ENCODE measurements around the gene GRAMD2A. TPM values are rescaled to one million over a fixed set of nuclear protein-coding genes. Genes with fewer than 3 reads are reported as not detected.

GRAMD2A gene
- polyA plus RNA-seq = not detected

GRCh38 chr15:72197460-72198355 is at the start of gene GRAMD2A:
GRAMD2A (minus strand) TSS chr15:72197787.
- H3K4me1 Mint-ChIP-seq = peaks cover 0 to 9% (median 8%) of the 10 kb centered on the region in 3 donors
- H3K36me3 Mint-ChIP-seq = peaks cover 2% of the 10 kb centered on the region
- no peaks in the 10 kb centered on the region for H3K9me3 Mint-ChIP-seq
- peak within 1 kb of the TSS in 3 of 4 donors; percentile 60 to 86 (median 60) for H3K4me3 Mint-ChIP-seq
- H3K27me3 Mint-ChIP-seq = peaks cover 10% of the 10 kb centered on the region
- H3K27ac Mint-ChIP-seq = peak within 1 kb of the TSS in 1 of 3 donors; percentile 68

DNA sequence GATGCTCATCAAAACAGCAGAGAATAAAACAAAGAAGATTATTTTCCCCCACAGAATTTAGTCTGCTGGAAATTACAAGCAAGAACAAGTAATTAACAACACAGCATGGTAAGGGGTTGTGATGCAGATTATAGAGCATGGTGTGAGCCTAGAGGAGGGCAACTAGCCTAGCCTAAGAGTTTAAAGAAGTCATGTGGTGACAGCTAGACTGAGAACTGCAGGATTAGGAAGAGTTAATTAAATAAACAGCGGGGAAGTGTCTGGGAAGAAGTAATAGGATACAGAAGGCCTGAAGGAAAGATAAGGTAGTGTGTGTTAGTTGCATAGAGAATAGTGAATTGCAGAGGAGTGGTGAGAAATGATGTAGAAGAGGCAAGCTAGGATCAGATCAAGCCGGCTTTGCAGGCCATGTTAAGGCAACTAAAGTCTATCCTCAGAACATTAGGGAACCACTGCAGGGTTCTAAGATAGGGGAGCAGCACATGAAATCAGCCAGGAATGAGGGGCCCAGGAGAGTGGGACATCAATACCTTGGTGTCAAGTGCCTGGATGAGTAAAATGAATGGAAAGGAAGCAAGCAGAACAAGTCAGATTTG is 45.3 kb upstream of the GRAMD2A start:
- Mint-ChIP-seq H3K9me3 (no peaks in the 10 kb centered on the region), H3K4me1 (no peaks in the 10 kb centered on the region), H3K36me3 (peaks cover 16% of the 10 kb centered on the region), H3K27me3 (no peaks in the 10 kb centered on the region), H3K4me3 (no peak overlapping the region), H3K27ac (no peak overlapping the region)

GRCh38 chr15:72239652-72240051 is 42.1 kb upstream of the GRAMD2A start:
- Mint-ChIP-seq H3K4me3 (no peak overlapping the region), H3K9me3 (no peaks in the 10 kb centered on the region), H3K4me1 (no peaks in the 10 kb centered on the region), H3K27ac (no peak overlapping the region), H3K36me3 (peaks cover 13% of the 10 kb centered on the region), H3K27me3 (no peaks in the 10 kb centered on the region)

DNA sequence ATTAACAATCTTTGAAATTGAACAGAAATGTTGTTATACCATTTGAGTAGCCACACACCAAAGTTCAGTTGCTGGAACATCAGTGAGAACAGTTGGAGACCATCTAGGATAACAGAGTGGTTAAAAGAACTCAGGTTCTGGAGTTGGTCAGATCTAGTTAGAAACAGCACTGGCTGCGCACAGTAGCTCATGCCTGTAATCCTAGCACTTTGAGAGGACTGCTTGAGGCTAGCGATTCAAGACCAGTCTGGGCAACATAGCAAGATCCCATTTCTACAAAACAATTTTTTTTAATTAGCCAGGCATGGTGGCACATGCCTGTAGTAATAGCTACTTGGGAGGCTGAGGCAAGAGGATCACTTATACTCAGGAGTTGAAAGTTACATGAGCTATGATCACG is 41.0 kb upstream of the GRAMD2A start:
- H3K36me3 Mint-ChIP-seq = peaks cover 10% of the 10 kb centered on the region
- no peaks in the 10 kb centered on the region for H3K9me3 Mint-ChIP-seq
- H3K27ac Mint-ChIP-seq = no peak overlapping the region
- H3K4me1 Mint-ChIP-seq = no peaks in the 10 kb centered on the region
- H3K4me3 Mint-ChIP-seq = no peak overlapping the region
- H3K27me3 Mint-ChIP-seq = no peaks in the 10 kb centered on the region

DNA sequence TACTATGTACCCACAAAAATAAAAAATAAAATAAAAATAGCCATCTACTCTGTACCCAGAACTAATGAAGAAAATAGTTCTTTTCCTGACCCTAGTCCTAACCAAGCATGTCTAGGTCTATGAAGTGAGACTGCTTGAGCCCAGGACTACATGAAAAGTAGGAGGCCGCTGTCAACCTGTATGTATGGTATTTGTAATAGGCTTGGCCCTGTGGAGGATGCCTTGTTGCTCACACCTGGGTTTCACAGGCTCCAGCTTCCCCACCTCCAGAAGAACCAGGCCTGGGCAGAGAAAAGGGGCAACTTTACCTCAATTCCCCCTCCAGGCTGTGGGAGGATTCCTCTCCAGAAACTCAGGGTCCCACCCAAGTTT is 40.3 kb upstream of the GRAMD2A start:
- no peaks in the 10 kb centered on the region for H3K4me1 Mint-ChIP-seq
- H3K4me3 Mint-ChIP-seq = no peak overlapping the region
- no peaks in the 10 kb centered on the region for H3K9me3 Mint-ChIP-seq
- no peaks in the 10 kb centered on the region for H3K27me3 Mint-ChIP-seq
- no peak overlapping the region for H3K27ac Mint-ChIP-seq
- peaks cover 7% of the 10 kb centered on the region for H3K36me3 Mint-ChIP-seq

- Mint-ChIP-seq H3K27me3 (no peaks in the 10 kb centered on the region), H3K36me3 (peaks cover 7% of the 10 kb centered on the region), H3K27ac (peak overlapping the region in 1 of 3 donors; percentile 75), H3K9me3 (no peaks in the 10 kb centered on the region), H3K4me1 (peaks cover under 1 to 2% (median under 1%) of the 10 kb centered on the region in 3 donors), H3K4me3 (no peak overlapping the region)
Measured at GRCh38 chr15:72237029-72237852, 39.7 kb upstream of the GRAMD2A start.

GRCh38 chr15:72236381-72237003 is 38.9 kb upstream of the GRAMD2A start:
- Mint-ChIP-seq H3K9me3 (no peaks in the 10 kb centered on the region), H3K4me3 (no peak overlapping the region), H3K27ac (peak overlapping the region in 1 of 3 donors; percentile 75)

DNA sequence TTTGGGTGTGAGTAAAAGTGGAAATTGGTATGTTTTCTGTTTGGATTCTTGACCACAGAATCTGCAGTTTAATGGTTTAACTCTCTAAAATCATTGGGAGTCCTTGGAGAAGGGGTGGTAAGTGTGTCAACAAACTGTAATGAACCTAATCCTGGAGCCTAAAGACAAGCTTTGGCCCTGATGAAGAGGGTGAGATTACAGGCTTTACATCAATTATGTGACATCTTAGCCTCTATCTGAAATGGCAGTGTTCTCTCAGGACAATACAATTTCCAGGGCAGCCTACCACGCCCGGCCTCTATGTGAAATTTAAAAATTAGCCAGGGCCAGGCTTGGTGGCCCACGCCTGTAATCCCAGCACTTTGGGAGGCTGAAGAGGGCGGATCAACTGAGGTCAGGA is 37.7 kb upstream of the GRAMD2A start:
- Mint-ChIP-seq H3K9me3 (no peaks in the 10 kb centered on the region), H3K27me3 (no peaks in the 10 kb centered on the region), H3K36me3 (no peaks in the 10 kb centered on the region), H3K4me1 (peaks cover 6 to 10% (median 8%) of the 10 kb centered on the region in 3 donors), H3K27ac (peak overlapping the region in 1 of 3 donors; percentile 58), H3K4me3 (peak overlapping the region in 1 of 4 donors; percentile 53)

More at GRCh38 chr15:72236381-72237003, 38.9 kb upstream of the GRAMD2A start:
- Mint-ChIP-seq H3K27me3 (no peaks in the 10 kb centered on the region), H3K36me3 (peaks cover 7% of the 10 kb centered on the region), H3K4me1 (peaks cover 6 to 10% (median 8%) of the 10 kb centered on the region in 3 donors)

- Mint-ChIP-seq H3K4me3 (peak overlapping the region in 1 of 4 donors; percentile 30), H3K9me3 (no peaks in the 10 kb centered on the region), H3K4me1 (peaks cover 12 to 15% (median 13%) of the 10 kb centered on the region in 3 donors), H3K27me3 (no peaks in the 10 kb centered on the region), H3K36me3 (no peaks in the 10 kb centered on the region), H3K27ac (peak overlapping the region in 1 of 3 donors; percentile 19)
Measured at GRCh38 chr15:72233769-72234168, 36.2 kb upstream of the GRAMD2A start.

DNA sequence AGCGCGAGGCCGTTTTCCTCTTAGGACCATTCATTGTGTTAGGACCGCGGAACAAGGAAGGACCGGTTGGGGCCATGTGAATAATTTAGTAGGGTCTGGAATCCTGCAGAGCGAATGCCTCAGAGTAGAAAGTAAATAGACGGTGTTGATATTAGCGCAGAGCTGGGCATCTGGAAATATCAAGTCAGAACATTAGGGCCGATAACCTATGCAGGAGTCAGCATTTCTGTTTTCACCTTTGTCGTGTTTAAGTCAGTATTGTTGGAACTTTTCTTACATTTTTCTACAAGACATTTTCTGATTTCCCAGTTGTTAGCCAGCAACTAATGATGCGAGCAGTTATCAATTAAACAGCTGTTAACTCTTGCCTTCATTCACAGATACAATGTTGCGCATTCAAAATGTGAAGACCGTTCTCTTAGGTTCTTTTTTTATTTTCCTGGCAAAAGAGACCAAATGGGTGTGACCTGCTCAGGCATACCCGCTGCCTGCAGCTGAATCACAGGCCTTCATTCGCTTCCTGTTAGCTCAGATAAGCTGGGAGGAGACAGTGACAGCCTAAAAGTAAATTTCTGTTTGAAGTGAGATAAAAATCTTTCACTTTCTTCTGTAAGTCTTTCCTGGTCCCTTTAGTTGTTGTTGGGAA is 34.4 kb upstream of the GRAMD2A start:
- Mint-ChIP-seq H3K27ac (peak overlapping the region; percentile 96 to 98 (median 98)), H3K27me3 (no peaks in the 10 kb centered on the region), H3K4me1 (peaks cover 23 to 28% (median 24%) of the 10 kb centered on the region in 3 donors), H3K9me3 (no peaks in the 10 kb centered on the region), H3K36me3 (no peaks in the 10 kb centered on the region), H3K4me3 (peak overlapping the region; percentile 95 to 100 (median 97))

DNA sequence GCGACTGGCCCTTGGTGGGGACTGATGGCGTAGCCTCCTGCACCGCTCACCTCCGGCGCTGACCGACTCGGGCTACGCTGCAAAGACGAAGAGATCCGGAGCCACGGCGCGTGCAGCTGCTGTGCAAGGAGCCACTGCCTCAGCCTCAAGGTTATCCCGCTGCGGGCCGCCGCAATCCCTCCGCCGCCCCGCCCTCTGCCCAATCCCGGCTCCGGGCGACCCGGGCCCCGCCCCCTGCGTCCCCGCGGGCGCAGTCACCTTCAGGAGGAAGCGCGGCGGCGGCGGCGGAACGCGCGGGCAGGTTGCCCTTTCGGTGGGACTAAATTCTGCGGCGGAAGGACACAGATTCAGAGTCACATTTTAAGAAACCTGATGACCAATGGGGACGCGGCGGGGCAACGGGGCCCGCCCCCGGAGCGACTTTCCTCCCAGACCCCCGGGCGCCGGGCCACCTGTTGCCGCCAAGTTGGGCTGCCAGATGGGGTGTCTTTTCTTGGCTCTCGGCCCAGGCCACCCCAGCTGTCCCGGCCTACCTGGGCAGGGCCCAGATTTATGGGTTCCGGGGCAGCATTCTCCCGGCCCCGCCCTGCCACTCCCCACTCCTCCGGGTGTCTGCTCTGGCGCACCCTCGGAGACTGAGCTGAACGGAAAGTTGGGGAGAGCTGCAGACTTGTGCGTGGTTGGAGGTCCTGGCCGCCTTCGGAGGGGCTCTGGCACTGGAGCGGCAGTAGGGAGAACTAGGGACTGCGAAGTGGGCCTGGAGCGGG is 33.7 kb upstream of the GRAMD2A start, which contains the start of gene PKM:
Gene PKM, minus strand, starts transcription at position 125 of the 767 bp plus-strand sequence. CDS start 12,093 bp downstream, outside the sequence.
- Mint-ChIP-seq H3K4me3 (peak within 1 kb of the TSS; percentile 95 to 100 (median 98)), H3K27ac (peak within 1 kb of the TSS; percentile 96 to 98 (median 98)), H3K4me1 (peaks cover 29 to 33% (median 29%) of the 10 kb centered on the region in 3 donors), H3K9me3 (no peaks in the 10 kb centered on the region), H3K36me3 (no peaks in the 10 kb centered on the region), H3K27me3 (no peaks in the 10 kb centered on the region)

DNA sequence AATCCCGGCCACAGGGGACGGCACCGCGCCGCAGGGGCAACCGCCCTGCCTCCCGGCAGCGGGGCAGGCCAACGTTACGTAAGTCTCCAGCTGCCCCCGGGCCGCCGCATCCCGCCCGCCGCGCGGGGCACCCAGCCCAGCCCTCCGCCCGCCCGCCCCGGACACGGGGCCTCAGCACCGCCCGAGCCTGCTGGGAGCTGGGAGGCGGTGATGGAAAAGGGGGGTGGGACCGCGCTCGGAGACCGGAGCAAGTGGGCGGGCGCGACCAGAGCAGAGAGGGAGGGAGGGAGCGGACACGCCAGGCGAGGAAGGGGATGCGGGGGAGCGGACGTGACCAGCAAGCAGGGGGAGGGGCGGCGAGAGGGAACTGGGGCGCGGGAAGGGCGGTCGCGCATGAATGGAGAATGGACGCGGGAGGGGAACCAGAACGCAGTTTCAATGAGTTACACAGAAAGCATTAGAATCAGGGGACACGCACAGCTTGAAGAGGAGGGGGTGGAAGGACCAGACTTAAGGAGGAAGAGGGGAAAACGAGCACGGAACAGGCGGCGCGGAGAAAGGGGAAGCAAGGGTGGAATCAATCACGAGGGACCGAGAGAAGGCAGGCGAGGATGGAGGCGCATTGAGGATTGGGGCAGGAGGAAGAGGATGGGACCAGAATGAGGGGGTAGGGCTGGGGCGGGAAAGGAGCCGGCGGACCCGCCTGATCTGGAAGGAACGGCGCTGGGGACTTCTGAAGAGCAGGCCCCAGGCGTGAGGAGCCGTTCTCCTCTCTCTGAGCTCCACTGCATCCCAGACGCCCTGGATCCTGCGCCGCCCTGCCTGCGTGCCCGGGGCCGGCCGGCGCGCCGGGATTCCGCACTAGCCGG is 32.8 kb upstream of the GRAMD2A start:
- Mint-ChIP-seq H3K27me3 (no peaks in the 10 kb centered on the region), H3K36me3 (no peaks in the 10 kb centered on the region), H3K4me1 (peaks cover 35 to 39% (median 36%) of the 10 kb centered on the region in 3 donors)

DNA sequence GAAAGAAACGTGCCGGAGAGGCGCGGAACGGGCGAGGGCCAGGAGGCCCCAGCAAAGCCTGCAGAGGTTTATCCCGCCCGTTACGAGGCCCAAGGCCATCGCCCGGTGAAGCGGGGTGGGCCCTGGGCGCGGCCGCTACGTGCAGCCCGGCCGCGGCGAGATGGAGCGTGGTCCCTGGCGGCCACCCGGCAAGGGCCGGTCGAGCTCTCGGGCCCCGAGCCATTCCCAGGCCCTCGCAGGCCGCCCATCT is 32.3 kb upstream of the GRAMD2A start:
- H3K9me3 Mint-ChIP-seq = no peaks in the 10 kb centered on the region
- peaks cover 37 to 41% (median 38%) of the 10 kb centered on the region in 3 donors for H3K4me1 Mint-ChIP-seq
- H3K27ac Mint-ChIP-seq = peak overlapping the region; percentile 92 to 98 (median 97)

More for the DNA sequence above, 32.8 kb upstream of the GRAMD2A start:
- peak overlapping the region; percentile 95 to 100 (median 98) for H3K4me3 Mint-ChIP-seq
- H3K9me3 Mint-ChIP-seq = no peaks in the 10 kb centered on the region
- H3K27ac Mint-ChIP-seq = peak overlapping the region; percentile 96 to 98 (median 98)

More for the DNA sequence above, 32.3 kb upstream of the GRAMD2A start:
- Mint-ChIP-seq H3K4me3 (peak overlapping the region; percentile 82 to 99 (median 98)), H3K27me3 (no peaks in the 10 kb centered on the region), H3K36me3 (no peaks in the 10 kb centered on the region)
